Chondrocyte (in vitro differentiated cells): Measurements from ENCODE around the gene GET3. TPM values are rescaled to one million over a fixed set of nuclear protein-coding genes. Genes with fewer than 3 reads are reported as not detected.
A peak's percentile ranks its signal among the peaks of the same experiment; 100 is the strongest.
"Not testable (repeated sequence)": the region's sequence is repeated elsewhere in the genome, so short reads cannot be mapped to it uniquely, and the experiment has no call there.

Source experiments
- DNase-seq: peaks from one replicate; pipeline ENCODE4 v3.0.0; 2021; ENCODE audit warnings: mixed read lengths, low spot score
- H3K27ac Mint-ChIP-seq: one replicate; pipeline ENCODE4 v1.8.0; 2021; ENCODE audit warnings: mild to moderate bottlenecking, moderate library complexity, mixed read lengths; ENCODE audit not compliant: unreplicated experiment
- H3K27me3 Mint-ChIP-seq: 2 replicates; pipeline ENCODE4 v1.8.0; 2021; ENCODE audit warnings: low read depth, mixed read lengths
- H3K36me3 Mint-ChIP-seq: 2 replicates; pipeline ENCODE4 v1.8.0; 2021; ENCODE audit warnings: low read depth, mixed read lengths
- H3K4me1 Mint-ChIP-seq: 2 replicates; pipeline ENCODE4 v1.8.0; 2021; ENCODE audit warnings: low read depth, mild to moderate bottlenecking, mixed read lengths
- H3K4me3 Mint-ChIP-seq: one replicate; pipeline ENCODE4 v1.8.0; 2021; ENCODE audit warnings: mild to moderate bottlenecking, moderate library complexity, mixed read lengths; ENCODE audit not compliant: unreplicated experiment
- H3K9me3 Mint-ChIP-seq: 2 replicates; pipeline ENCODE4 v1.8.0; 2021; ENCODE audit warnings: low read depth, mixed read lengths
- total RNA-seq: library from RNA; stranded (reverse); gene quantifications from 3 replicates; pipeline ENCODE4 v1.2.1, GENCODE V29; 2021
- TF ChIP-seq, protein P1 (sequence below): fragments of 200-600 bp; sonication (generic); IDR thresholded peaks from 2 replicates; pipeline ENCODE4 v1.5.0; 2021; ENCODE audit warnings: antibody characterized with exemption, mild to moderate bottlenecking, moderate library complexity

The GET3 gene
- total RNA-seq, 1 donor from 2014 or later = 48.8 TPM

GRCh38 chr19:12695096-12695495 is 42.2 kb upstream of the GET3 start:
- Mint-ChIP-seq H3K27me3 (no peaks in the 10 kb centered on the region), H3K36me3 (peaks cover 6% of the 10 kb centered on the region)

DNA sequence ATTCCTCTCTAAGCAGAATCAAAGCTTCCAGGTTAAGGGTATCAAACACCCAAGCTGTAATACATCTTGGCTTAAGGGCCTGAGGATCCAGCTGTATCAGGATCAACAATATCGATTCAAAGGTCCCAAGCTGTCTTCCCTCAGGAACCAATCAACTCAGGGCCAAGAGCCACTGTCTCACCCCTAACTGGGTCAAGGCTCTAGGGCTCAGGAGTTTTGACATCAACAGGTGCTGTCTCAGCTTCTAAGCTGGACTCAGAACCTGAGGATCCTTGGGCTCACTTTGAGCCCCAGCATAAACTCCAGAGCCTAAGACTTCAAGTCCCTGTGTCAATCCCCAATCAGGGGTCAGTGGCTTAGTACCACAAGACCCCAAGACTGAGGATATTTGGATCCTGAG is 41.8 kb upstream of the GET3 start:
- Mint-ChIP-seq H3K27ac (no peak overlapping the region), H3K36me3 (peaks cover 6% of the 10 kb centered on the region), H3K4me1 (peaks cover 10% of the 10 kb centered on the region)

More at GRCh38 chr19:12695096-12695495, 42.2 kb upstream of the GET3 start:
- Mint-ChIP-seq H3K9me3 (no peaks in the 10 kb centered on the region), H3K4me3 (no peak overlapping the region), H3K27ac (no peak overlapping the region), H3K4me1 (peaks cover 10% of the 10 kb centered on the region)
- DNase-seq = no peak
- TF ChIP-seq, protein P1, sequence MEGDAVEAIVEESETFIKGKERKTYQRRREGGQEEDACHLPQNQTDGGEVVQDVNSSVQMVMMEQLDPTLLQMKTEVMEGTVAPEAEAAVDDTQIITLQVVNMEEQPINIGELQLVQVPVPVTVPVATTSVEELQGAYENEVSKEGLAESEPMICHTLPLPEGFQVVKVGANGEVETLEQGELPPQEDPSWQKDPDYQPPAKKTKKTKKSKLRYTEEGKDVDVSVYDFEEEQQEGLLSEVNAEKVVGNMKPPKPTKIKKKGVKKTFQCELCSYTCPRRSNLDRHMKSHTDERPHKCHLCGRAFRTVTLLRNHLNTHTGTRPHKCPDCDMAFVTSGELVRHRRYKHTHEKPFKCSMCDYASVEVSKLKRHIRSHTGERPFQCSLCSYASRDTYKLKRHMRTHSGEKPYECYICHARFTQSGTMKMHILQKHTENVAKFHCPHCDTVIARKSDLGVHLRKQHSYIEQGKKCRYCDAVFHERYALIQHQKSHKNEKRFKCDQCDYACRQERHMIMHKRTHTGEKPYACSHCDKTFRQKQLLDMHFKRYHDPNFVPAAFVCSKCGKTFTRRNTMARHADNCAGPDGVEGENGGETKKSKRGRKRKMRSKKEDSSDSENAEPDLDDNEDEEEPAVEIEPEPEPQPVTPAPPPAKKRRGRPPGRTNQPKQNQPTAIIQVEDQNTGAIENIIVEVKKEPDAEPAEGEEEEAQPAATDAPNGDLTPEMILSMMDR = no peak

DNA sequence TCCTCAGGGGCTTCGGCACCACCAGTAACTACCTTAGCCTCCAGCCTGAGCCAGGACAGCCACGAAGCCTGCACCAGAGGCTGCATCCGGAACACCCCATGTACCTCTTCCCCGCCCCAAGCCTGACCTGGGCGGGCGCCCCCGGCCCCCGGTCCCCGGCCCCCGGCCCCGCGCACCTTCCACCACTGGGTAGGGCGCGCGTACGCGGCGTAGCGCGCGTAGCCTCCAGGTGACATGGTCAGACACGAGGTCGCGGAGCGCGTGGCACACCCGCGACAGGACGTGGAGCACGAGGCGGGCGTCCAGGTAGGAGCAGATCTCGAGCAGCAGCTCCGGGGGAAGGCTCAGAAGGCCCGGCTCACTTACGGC is 41.3 kb upstream of the GET3 start:
- no peak overlapping the region for H3K27ac Mint-ChIP-seq
- DNase-seq = no peak
- TF ChIP-seq, protein P1 = no peak
- H3K4me3 Mint-ChIP-seq = peak overlapping the region; percentile 82
- H3K27me3 Mint-ChIP-seq = no peaks in the 10 kb centered on the region
- H3K36me3 Mint-ChIP-seq = peaks cover 10% of the 10 kb centered on the region
- H3K9me3 Mint-ChIP-seq = no peaks in the 10 kb centered on the region
- H3K4me1 Mint-ChIP-seq = peaks cover 10% of the 10 kb centered on the region

More for the DNA sequence above, 41.8 kb upstream of the GET3 start:
- no peak for DNase-seq
- TF ChIP-seq, protein P1 = no peak
- peak overlapping the region; percentile 82 for H3K4me3 Mint-ChIP-seq
- H3K27me3 Mint-ChIP-seq = no peaks in the 10 kb centered on the region
- H3K9me3 Mint-ChIP-seq = no peaks in the 10 kb centered on the region

DNA sequence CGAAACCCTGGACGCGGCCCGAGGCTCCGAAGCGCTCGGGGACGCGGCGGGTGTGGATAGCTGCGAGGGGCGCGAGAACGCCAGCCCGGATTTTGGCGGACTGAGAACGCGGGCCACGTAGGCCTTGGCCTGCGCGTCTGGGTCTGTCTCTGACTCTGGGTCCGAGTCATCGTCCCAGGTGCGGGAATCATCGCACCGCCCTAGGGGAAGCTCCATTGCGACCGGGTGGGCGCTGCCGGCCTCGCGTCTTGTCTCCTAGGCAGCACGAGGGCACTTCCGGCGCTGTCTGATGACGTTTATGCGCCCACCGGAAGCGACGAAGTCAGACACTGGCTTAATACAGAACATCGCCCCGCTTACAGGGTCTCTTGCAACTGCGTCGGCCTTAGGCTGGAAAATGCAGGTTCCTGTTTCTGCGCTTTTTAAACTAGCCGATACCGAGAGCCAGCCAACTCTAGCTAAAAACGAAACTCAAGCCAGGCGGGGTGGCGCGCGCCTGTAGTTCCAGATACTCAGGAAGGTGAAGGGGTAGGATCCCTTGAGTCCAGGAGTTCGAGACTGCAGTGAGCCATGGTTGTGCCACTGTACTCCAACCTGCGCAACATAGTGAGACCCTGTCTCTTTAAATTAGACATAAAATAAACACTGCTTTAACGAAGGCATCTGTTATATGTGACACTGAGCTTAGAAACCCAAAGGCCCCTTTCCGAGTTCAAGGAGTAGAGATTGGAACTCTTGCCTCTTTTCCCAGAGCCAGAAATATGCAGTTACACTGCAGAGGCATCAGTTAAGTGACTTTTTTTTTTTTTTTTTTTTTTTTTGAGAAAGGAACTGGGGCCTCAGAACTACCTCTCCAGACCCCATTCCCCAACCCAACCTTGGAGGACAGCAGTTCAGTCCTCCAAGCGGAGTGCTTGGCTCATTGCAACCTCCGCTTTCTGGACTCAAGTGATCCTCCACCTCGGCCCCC is 40.6 kb upstream of the GET3 start, which contains the start of gene FBXW9:
Gene FBXW9 (minus strand): TSS at position 266 of the 970 bp plus-strand sequence. CDS start 50 bp downstream, at position 216.
- DNase-seq = peak; percentile 96
- H3K27me3 Mint-ChIP-seq = no peaks in the 10 kb centered on the region
- TF ChIP-seq, protein P1 = no peak
- peaks cover 10% of the 10 kb centered on the region for H3K36me3 Mint-ChIP-seq
- peak within 1 kb of the TSS; percentile 82 for H3K4me3 Mint-ChIP-seq
- no peaks in the 10 kb centered on the region for H3K9me3 Mint-ChIP-seq
- H3K27ac Mint-ChIP-seq = peak within 1 kb of the TSS; percentile 97
- peaks cover 10% of the 10 kb centered on the region for H3K4me1 Mint-ChIP-seq

- not testable (repeated sequence) for H3K9me3 Mint-ChIP-seq, DNase-seq, H3K4me1 Mint-ChIP-seq, H3K27me3 Mint-ChIP-seq
- peak overlapping the region; percentile 82 for H3K4me3 Mint-ChIP-seq
- H3K36me3 Mint-ChIP-seq = peaks cover 12% of the 10 kb centered on the region
- peak overlapping the region; percentile 97 for H3K27ac Mint-ChIP-seq
Observed at GRCh38 chr19:12697425-12697824, 39.9 kb upstream of the GET3 start.
